ENCODE results near the gene LPP. TPM values are rescaled to one million over a fixed set of nuclear protein-coding genes. Genes with fewer than 3 reads are reported as not detected.

LPP gene
- total and polyA plus RNA-seq, 2 donors (not counting 1 experiment from before 2014, with no cell fraction given): 7.6 to 81.7 TPM

DNA sequence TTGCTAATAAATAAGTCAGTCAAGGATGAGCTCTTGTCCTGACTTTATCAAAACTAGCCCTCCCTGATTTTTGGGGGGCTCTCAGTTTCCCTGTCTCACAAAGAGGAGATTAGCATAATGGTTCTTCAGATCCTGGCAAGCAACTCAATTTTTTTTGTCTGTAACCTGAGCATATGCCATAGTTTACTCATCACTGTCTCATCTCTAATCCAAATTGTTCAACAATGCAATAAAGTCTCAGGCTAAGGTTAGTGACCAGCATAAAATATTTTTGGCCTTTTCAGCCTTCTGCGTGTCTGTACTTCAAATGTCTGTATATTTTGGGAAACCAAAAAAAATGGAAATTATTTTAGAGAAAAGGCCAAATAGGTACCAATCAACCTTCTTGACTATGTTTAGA lies 552.2 kb downstream of the LPP start:
- DNase-seq (no peak), ATAC-seq (ENCODE audit: low read depth) (no peak)
- no peaks in the 10 kb centered on the region for H3K9me3 Mint-ChIP-seq (ENCODE audit: insufficient read depth)
- Histone ChIP-seq H3K4me1 (ENCODE audit: control insufficient read depth in 2 of 2, insufficient read depth in 2 of 2, low read length in 2 of 2) (peaks cover 3 to 4% of the 10 kb centered on the region in 2 donors), H2AFZ (ENCODE audit: insufficient read depth, low read depth, low read length, poor library complexity, severe bottlenecking) (no peak overlapping the region), H3K79me2 (ENCODE audit: control insufficient read depth, insufficient read depth, low read length) (no peaks in the 10 kb centered on the region), H3K27me3 (replicated peaks in 1 of 4; ENCODE audit: control extremely low read depth in 1 of 4, control insufficient read depth in 3 of 4, insufficient read depth in 4 of 4, low read length in 3 of 4) (no peaks in the 10 kb centered on the region), H3K4me3 (ENCODE audit: control extremely low read depth in 1 of 5, extremely low read depth in 1 of 5, insufficient read depth in 1 of 5, low read depth in 2 of 5, low read length in 4 of 5) (no peak overlapping the region), H3K36me3 (replicated peaks in 1 of 2; ENCODE audit: control extremely low read depth in 1 of 2, control insufficient read depth in 1 of 2, extremely low read depth in 1 of 2, insufficient read depth in 2 of 2, low read length in 1 of 2) (peaks cover 0 to 3% of the 10 kb centered on the region in 2 experiments), H3K9ac (ENCODE audit: low read length) (no peak overlapping the region), H3K9me3 (ENCODE audit: control extremely low read depth in 1 of 3, control insufficient read depth in 2 of 3, insufficient read depth in 1 of 3, low read length in 2 of 3) (no peaks in the 10 kb centered on the region), H3K4me2 (replicated peaks; ENCODE audit: low read depth, low read length, poor library complexity, severe bottlenecking) (no peak overlapping the region), H3K27ac (ENCODE audit: low read length in 2 of 2) (no peak overlapping the region), H4K20me1 (ENCODE audit: control insufficient read depth, insufficient read depth, low read length, poor library complexity, severe bottlenecking) (no peaks in the 10 kb centered on the region)
- WGBS (ENCODE audit: insufficient coverage): no CpG with 5 or more reads among the region's 1 CpG
- H3K4me3 Mint-ChIP-seq: no peak overlapping the region
- peaks cover 8% of the 10 kb centered on the region for H3K4me1 Mint-ChIP-seq
- H3K27ac Mint-ChIP-seq: no peak overlapping the region
- TF ChIP-seq, protein P1, sequence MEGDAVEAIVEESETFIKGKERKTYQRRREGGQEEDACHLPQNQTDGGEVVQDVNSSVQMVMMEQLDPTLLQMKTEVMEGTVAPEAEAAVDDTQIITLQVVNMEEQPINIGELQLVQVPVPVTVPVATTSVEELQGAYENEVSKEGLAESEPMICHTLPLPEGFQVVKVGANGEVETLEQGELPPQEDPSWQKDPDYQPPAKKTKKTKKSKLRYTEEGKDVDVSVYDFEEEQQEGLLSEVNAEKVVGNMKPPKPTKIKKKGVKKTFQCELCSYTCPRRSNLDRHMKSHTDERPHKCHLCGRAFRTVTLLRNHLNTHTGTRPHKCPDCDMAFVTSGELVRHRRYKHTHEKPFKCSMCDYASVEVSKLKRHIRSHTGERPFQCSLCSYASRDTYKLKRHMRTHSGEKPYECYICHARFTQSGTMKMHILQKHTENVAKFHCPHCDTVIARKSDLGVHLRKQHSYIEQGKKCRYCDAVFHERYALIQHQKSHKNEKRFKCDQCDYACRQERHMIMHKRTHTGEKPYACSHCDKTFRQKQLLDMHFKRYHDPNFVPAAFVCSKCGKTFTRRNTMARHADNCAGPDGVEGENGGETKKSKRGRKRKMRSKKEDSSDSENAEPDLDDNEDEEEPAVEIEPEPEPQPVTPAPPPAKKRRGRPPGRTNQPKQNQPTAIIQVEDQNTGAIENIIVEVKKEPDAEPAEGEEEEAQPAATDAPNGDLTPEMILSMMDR (IDR thresholded peaks at IDR 0.05): no peak
- TF ChIP-seq EZH2 (IDR thresholded peaks at IDR 0.05; ENCODE audit: borderline replicate concordance, insufficient read depth, low read depth, low read length, poor library complexity, severe bottlenecking): no peak
- ChIA-PET POLR2A (no interaction called here), CTCF (interaction anchor here (0.8 to 1.1 kb wide), 2 partner anchors 9 to 22 kb away, joined by 3 read pairs; no protein-coding TSS in a partner anchor)
- intact Hi-C loops (cut with micrococcal nuclease): no loop called here
- H3K27me3 Mint-ChIP-seq: no peaks in the 10 kb centered on the region

DNA sequence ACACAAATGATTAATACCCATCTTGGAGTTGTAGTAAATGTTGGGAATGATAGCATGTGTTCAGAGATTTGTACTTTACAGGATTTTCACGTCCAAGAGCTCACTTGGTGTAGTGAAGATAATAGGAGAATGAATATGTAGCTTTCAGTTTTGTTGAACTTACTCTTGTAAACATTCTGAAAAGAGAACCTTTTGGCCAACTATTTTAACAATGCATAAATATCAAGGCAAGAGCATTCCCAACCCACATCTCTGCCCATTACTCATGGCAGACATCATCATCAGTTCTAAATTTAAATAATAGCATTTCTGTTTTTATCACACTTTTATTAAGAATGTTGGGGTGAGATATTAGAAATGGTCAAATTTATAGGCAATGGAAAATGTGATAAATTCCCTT lies 552.6 kb downstream of the LPP start:
- Mint-ChIP-seq H3K9me3 (ENCODE audit: insufficient read depth) (no peaks in the 10 kb centered on the region), H3K27me3 (no peaks in the 10 kb centered on the region), H3K27ac (no peak overlapping the region), H3K4me1 (peaks cover 8% of the 10 kb centered on the region), H3K4me3 (no peak overlapping the region)
- Histone ChIP-seq H3K9ac (ENCODE audit: low read length) (no peak overlapping the region), H3K27ac (ENCODE audit: low read length in 2 of 2) (no peak overlapping the region), H3K4me2 (replicated peaks; ENCODE audit: low read depth, low read length, poor library complexity, severe bottlenecking) (no peak overlapping the region), H3K4me1 (ENCODE audit: control insufficient read depth in 2 of 2, insufficient read depth in 2 of 2, low read length in 2 of 2) (peaks cover 0 to under 1% of the 10 kb centered on the region in 2 donors), H2AFZ (ENCODE audit: insufficient read depth, low read depth, low read length, poor library complexity, severe bottlenecking) (no peak overlapping the region), H3K4me3 (ENCODE audit: control extremely low read depth in 1 of 5, extremely low read depth in 1 of 5, insufficient read depth in 1 of 5, low read depth in 2 of 5, low read length in 4 of 5) (no peak overlapping the region), H3K27me3 (replicated peaks in 1 of 4; ENCODE audit: control extremely low read depth in 1 of 4, control insufficient read depth in 3 of 4, insufficient read depth in 4 of 4, low read length in 3 of 4) (no peaks in the 10 kb centered on the region), H4K20me1 (ENCODE audit: control insufficient read depth, insufficient read depth, low read length, poor library complexity, severe bottlenecking) (no peaks in the 10 kb centered on the region), H3K36me3 (replicated peaks in 1 of 2; ENCODE audit: control extremely low read depth in 1 of 2, control insufficient read depth in 1 of 2, extremely low read depth in 1 of 2, insufficient read depth in 2 of 2, low read length in 1 of 2) (peaks cover 0 to 3% of the 10 kb centered on the region in 2 experiments), H3K9me3 (ENCODE audit: control extremely low read depth in 1 of 3, control insufficient read depth in 2 of 3, insufficient read depth in 1 of 3, low read length in 2 of 3) (no peaks in the 10 kb centered on the region), H3K79me2 (ENCODE audit: control insufficient read depth, insufficient read depth, low read length) (no peaks in the 10 kb centered on the region)
- TF ChIP-seq, protein P1 (IDR thresholded peaks at IDR 0.05): no peak
- no peak for TF ChIP-seq EZH2 (IDR thresholded peaks at IDR 0.05; ENCODE audit: borderline replicate concordance, insufficient read depth, low read depth, low read length, poor library complexity, severe bottlenecking)
- POLR2A ChIA-PET: no interaction called here
- intact Hi-C loops (cut with micrococcal nuclease): no loop called here
- no CpG with 5 or more reads among the region's 1 CpG for WGBS (ENCODE audit: insufficient coverage)
- CTCF ChIA-PET: interaction anchor here (0.8 to 1.1 kb wide), 2 partner anchors 9 to 21 kb away, joined by 3 read pairs; no protein-coding TSS in a partner anchor
- no peak for ATAC-seq (ENCODE audit: low read depth)
- no peak for DNase-seq
